A673 (cell line): ENCODE results near the gene PHIP. TPM values are rescaled to one million over a fixed set of nuclear protein-coding genes. Genes with fewer than 3 reads are reported as not detected.

ENCODE experiments used
- BruUV-seq: library from RNA; stranded (reverse); fragments of 400-500 nt; replicated peaks from 2 replicates; lab custom pipeline; 2021; lab: Mats Ljungman, UMichigan
- CTCF ChIA-PET: fragments of 300-600 bp; sonication (Branson Sonifier 250); formaldehyde crosslinking; loops from one replicate; lab custom pipeline; 2022; ENCODE audit warnings: antibody characterized with exemption; lab: Charles Lee
- POLR2A ChIA-PET: fragments of 300-600 bp; sonication (Branson Sonifier 250); formaldehyde crosslinking; loops from one replicate; lab custom pipeline; 2022; ENCODE audit warnings: antibody characterized with exemption; ENCODE audit not compliant: low non-redundant PET; lab: Charles Lee
- DNase-seq: peaks from one replicate; pipeline ENCODE4 v3.0.0-alpha.2; 2015; ENCODE audit warnings: low spot score
- H3K27ac ChIP-seq: fragments of 200-600 bp; sonication (generic); 2 replicates; pipeline ENCODE4 v1.5.1; 2016; ENCODE audit warnings: mixed run types, low read depth, mild to moderate bottlenecking, mixed read lengths, antibody characterized with exemption, low read length; ENCODE audit not compliant: poor library complexity, severe bottlenecking
- H3K27me3 ChIP-seq: fragments of 200-600 bp; sonication (generic); replicated peaks from 2 replicates; pipeline ENCODE4 v1.6.1; 2017; ENCODE audit warnings: mixed run types, low read depth, mild to moderate bottlenecking, mixed read lengths, antibody characterized with exemption, low read length; ENCODE audit not compliant: insufficient read depth, poor library complexity
- H3K36me3 ChIP-seq: fragments of 200-600 bp; sonication (generic); 2 replicates; pipeline ENCODE4 v1.6.1; 2016; ENCODE audit warnings: mixed run types, mild to moderate bottlenecking, mixed read lengths, antibody characterized with exemption, low read length; ENCODE audit not compliant: insufficient read depth, poor library complexity, severe bottlenecking
- H3K4me1 ChIP-seq: fragments of 200-600 bp; sonication (generic); 2 replicates; pipeline ENCODE4 v1.6.1; 2017; ENCODE audit warnings: mixed run types, mild to moderate bottlenecking, mixed read lengths, antibody characterized with exemption, low read length; ENCODE audit not compliant: insufficient read depth, poor library complexity, severe bottlenecking
- H3K4me3 ChIP-seq: fragments of 200-600 bp; sonication (generic); 2 replicates; pipeline ENCODE4 v1.5.1; 2016; ENCODE audit warnings: low read depth, mixed run types, mild to moderate bottlenecking, mixed read lengths, low read length; ENCODE audit not compliant: poor library complexity, severe bottlenecking
- H3K9me3 ChIP-seq: fragments of 200-600 bp; sonication (generic); 2 replicates; pipeline ENCODE4 v1.6.1; 2016; ENCODE audit warnings: mixed run types, low read depth, mild to moderate bottlenecking, mixed read lengths, antibody characterized with exemption, low read length; ENCODE audit not compliant: poor library complexity, severe bottlenecking
- CTCF ChIP-seq: fragments of 300-800, 200-600 bp; sonication (generic); conservative IDR thresholded peaks from 2 replicates; pipeline ENCODE4 v1.5.1; 2017; ENCODE audit warnings: low read depth, mild to moderate bottlenecking, antibody characterized with exemption, low read length, moderate library complexity, mixed read lengths
- EZH2 ChIP-seq: fragments of 200-600 bp; sonication (generic); IDR thresholded peaks from 2 replicates; pipeline ENCODE4 v1.6.1; 2017; ENCODE audit warnings: borderline replicate concordance, low read depth, mild to moderate bottlenecking, mixed read lengths, antibody characterized with exemption, low read length; ENCODE audit not compliant: poor library complexity, severe bottlenecking
- intact Hi-C: fragments of 100-400 bp; cut with micrococcal nuclease; formaldehyde crosslinking; loops from one replicate; pipeline ENCODE4 v1.10.0; 2022; ENCODE audit not compliant: unreplicated experiment
- total RNA-seq: library from RNA; stranded (reverse); gene quantifications from 2 replicates; pipeline ENCODE4 v1.2.3, GENCODE V29; 2021

The PHIP gene
- total RNA-seq, 1 experiment from 2014 or later = 42.5 TPM

- no peaks in the 10 kb centered on the region for H3K4me1 ChIP-seq
- no peaks in the 10 kb centered on the region for H3K27me3 ChIP-seq
- no peak overlapping the region for H3K4me3 ChIP-seq
- H3K27ac ChIP-seq = no peak overlapping the region
- TF ChIP-seq EZH2 (no peak), CTCF (no peak)
- no peak for DNase-seq
- CTCF ChIA-PET = no interaction called here
- H3K9me3 ChIP-seq = no peaks in the 10 kb centered on the region
- intact Hi-C loops = no loop called here
- POLR2A ChIA-PET = no interaction called here
- no TSS peak for BruUV-seq
- no peaks in the 10 kb centered on the region for H3K36me3 ChIP-seq
These were observed 11.7 kb upstream of the PHIP start for GRCh38 chr6:79089552-79090404.

GRCh38 chr6:79084693-79085092 is 6.6 kb upstream of the PHIP start:
- DNase-seq = no peak
- Histone ChIP-seq H3K4me3 (no peak overlapping the region), H3K27me3 (no peaks in the 10 kb centered on the region), H3K4me1 (peaks cover 17% of the 10 kb centered on the region), H3K27ac (no peak overlapping the region), H3K36me3 (no peaks in the 10 kb centered on the region), H3K9me3 (no peaks in the 10 kb centered on the region)
- no TSS peak for BruUV-seq
- ChIA-PET POLR2A (no interaction called here), CTCF (no interaction called here)
- TF ChIP-seq CTCF (no peak), EZH2 (no peak)
- intact Hi-C loops = no loop called here

GRCh38 chr6:79082304-79082703 is 4.2 kb upstream of the PHIP start:
- Histone ChIP-seq H3K27me3 (no peaks in the 10 kb centered on the region), H3K27ac (no peak overlapping the region), H3K9me3 (no peaks in the 10 kb centered on the region), H3K36me3 (no peaks in the 10 kb centered on the region), H3K4me3 (no peak overlapping the region), H3K4me1 (peaks cover 18% of the 10 kb centered on the region)
- TF ChIP-seq EZH2 (no peak), CTCF (no peak)
- BruUV-seq = no TSS peak
- no peak for DNase-seq
- ChIA-PET CTCF (no interaction called here), POLR2A (no interaction called here)
- intact Hi-C loops = no loop called here
